SK-N-MC (cell line): ENCODE results near the gene MAN2B1.

Experiments
- EZH2 ChIP-seq: fragments of 200-600 bp; sonication (generic); IDR thresholded peaks from one replicate; pipeline ENCODE4 v1.6.1; 2017; ENCODE audit warnings: antibody characterized with exemption
- FOXP2 ChIP-seq: optimal IDR thresholded peaks from 2 replicates; pipeline ENCODE3; 2011; ENCODE audit warnings: mild to moderate bottlenecking, moderate library complexity; ENCODE audit not compliant: insufficient read depth; ENCODE audit errors: extremely low read length, control extremely low read depth
- POLR2AphosphoS5 ChIP-seq: IDR thresholded peaks from 2 replicates; pipeline ENCODE4 v1.6.1; 2012; ENCODE audit warnings: mild to moderate bottlenecking, low read depth, low read length, borderline replicate concordance

DNA sequence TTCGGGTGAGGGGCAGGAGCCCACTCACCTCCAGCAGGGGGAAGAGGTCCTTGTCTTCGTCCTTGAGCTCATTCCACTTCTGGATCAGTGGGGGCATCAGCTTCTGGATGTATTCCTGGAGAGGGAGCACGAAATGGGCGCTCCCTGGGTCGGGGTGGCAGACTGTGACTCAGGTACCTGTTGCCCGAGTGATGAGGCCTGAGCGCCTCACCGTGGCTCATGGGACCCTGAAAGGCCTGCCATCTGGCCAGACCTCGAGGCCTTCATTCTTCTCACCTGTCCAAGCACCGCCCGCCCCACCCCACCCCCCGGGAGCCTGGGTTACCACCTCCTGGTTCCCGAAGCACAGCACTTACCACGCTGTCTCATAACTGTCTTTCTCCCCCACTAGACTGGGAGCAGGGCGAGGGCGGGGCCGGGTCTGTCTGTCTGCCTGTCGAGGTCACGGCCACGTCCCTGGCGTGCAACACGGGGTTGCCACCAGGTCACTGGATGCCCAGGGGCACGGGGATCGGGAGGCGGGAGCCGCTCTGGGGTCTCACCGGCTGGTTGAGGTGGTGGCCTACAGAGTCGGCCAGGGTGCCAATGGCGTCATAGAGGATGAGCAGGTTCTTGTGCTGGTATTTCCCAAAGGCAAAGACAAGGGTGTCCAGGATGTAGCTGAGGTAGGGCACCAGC lies 39.3 kb upstream of the MAN2B1 start:
- TF ChIP-seq POLR2AphosphoS5 (no peak), EZH2 (no peak), FOXP2 (no peak)
